Thyroid gland (tissue), 4 donors: ENCODE data around the gene FAM118B.

Experiments
- POLR2A ChIP-seq, 2 donors: fragments of 450-650 bp; IDR thresholded peaks; one replicate each; pipeline ENCODE4 v1.6.1; 2017; ENCODE audit warnings: antibody characterized with exemption in 2 of 2, mild to moderate bottlenecking in 2 of 2, moderate library complexity in 1 of 2
- TF ChIP-seq, protein P1 (sequence below), 6 experiments: fragments of 200-600 bp in 3 of 6; fragments of 450-650 bp in 3 of 6; sonication (generic) in 3 of 6; IDR thresholded peaks; one replicate each; pipeline ENCODE4 v1.5.1; 2016 to 2019; ENCODE audit warnings: antibody characterized with exemption in 6 of 6, mild to moderate bottlenecking in 2 of 6, inconsistent platforms in 1 of 6, moderate library complexity in 1 of 6

DNA sequence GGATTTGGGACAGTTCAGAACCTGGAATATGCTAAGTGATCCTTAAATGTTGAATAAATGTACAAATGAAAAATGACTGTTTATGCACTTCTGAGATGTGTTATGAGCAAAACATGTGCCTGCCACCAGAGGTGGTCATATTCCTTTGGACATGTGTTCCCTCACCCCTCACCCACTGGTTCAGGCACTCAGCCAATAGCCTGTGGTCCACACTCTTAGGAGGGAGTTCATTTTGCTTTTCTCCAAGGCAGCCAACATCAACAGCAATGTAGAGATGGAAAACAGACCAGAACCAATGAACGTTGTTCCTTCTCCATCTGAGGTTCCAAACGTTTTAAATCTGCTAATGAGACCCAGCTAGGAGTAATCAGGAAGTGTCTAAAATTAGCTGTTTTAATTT, 44.1 kb upstream of the FAM118B start:
- TF ChIP-seq, protein P1, sequence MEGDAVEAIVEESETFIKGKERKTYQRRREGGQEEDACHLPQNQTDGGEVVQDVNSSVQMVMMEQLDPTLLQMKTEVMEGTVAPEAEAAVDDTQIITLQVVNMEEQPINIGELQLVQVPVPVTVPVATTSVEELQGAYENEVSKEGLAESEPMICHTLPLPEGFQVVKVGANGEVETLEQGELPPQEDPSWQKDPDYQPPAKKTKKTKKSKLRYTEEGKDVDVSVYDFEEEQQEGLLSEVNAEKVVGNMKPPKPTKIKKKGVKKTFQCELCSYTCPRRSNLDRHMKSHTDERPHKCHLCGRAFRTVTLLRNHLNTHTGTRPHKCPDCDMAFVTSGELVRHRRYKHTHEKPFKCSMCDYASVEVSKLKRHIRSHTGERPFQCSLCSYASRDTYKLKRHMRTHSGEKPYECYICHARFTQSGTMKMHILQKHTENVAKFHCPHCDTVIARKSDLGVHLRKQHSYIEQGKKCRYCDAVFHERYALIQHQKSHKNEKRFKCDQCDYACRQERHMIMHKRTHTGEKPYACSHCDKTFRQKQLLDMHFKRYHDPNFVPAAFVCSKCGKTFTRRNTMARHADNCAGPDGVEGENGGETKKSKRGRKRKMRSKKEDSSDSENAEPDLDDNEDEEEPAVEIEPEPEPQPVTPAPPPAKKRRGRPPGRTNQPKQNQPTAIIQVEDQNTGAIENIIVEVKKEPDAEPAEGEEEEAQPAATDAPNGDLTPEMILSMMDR (IDR thresholded peaks at IDR 0.05) = no peak
- no peak for TF ChIP-seq POLR2A (IDR thresholded peaks at IDR 0.05)
